Neural cell (in vitro differentiated cells): ENCODE data around the gene CTBP2. TPM values are rescaled to one million over a fixed set of nuclear protein-coding genes. Genes with fewer than 3 reads are reported as not detected.
A peak's percentile ranks its signal among the peaks of the same experiment; 100 is the strongest.

Source experiments
- H2AFZ ChIP-seq: fragments of 200-600, 300-800 bp; sonication (generic), shearing (Covaris generic); 2 replicates; pipeline ENCODE4 v1.6.0; 2014; ENCODE audit warnings: low read depth, mild to moderate bottlenecking, antibody characterized with exemption, low read length, moderate library complexity
- H3F3A ChIP-seq: fragments of 200-600 bp; shearing (Covaris generic); 2 replicates; pipeline ENCODE4 v1.6.1; 2016; ENCODE audit warnings: mild to moderate bottlenecking, moderate library complexity, mixed read lengths, antibody characterized with exemption, low read length; ENCODE audit not compliant: insufficient read depth, poor library complexity, severe bottlenecking
- H3K27ac ChIP-seq: fragments of 200-600, 300-800 bp; sonication (generic), shearing (Covaris generic); 2 replicates; pipeline ENCODE4 v1.5.1; 2014; ENCODE audit warnings: mild to moderate bottlenecking, low read length, moderate library complexity
- H3K27me3 ChIP-seq: fragments of 300-800, 200-600 bp; sonication (generic), shearing (Covaris generic); 2 replicates; pipeline ENCODE4 v1.6.0; 2014; ENCODE audit warnings: mild to moderate bottlenecking, low read depth, low read length, moderate library complexity; ENCODE audit not compliant: insufficient read depth
- H3K36me3 ChIP-seq: fragments of 300-800, 200-600 bp; sonication (generic), shearing (Covaris generic); 2 replicates; pipeline ENCODE4 v1.5.1; 2014; ENCODE audit warnings: mild to moderate bottlenecking, antibody characterized with exemption, low read length, moderate library complexity; ENCODE audit not compliant: insufficient read depth
- H3K4me2 ChIP-seq: fragments of 300-800, 200-600 bp; sonication (generic), shearing (Covaris generic); 2 replicates; pipeline ENCODE4 v1.6.0; 2014; ENCODE audit warnings: mild to moderate bottlenecking, low read length
- H3K4me3 ChIP-seq: fragments of 300-800, 200-600 bp; sonication (generic), shearing (Covaris generic); 2 replicates; pipeline ENCODE4 v1.5.1; 2014; ENCODE audit warnings: mild to moderate bottlenecking, low read length, moderate library complexity
- H3K79me2 ChIP-seq: fragments of 200-600 bp; shearing (Covaris generic); replicated peaks from 2 replicates; pipeline ENCODE4 v1.6.0; 2014; ENCODE audit warnings: mild to moderate bottlenecking, low read length, moderate library complexity; ENCODE audit not compliant: insufficient read depth
- H3K9ac ChIP-seq: fragments of 300-800, 200-600 bp; sonication (generic), shearing (Covaris generic); 2 replicates; pipeline ENCODE4 v1.6.1; 2016; ENCODE audit warnings: mild to moderate bottlenecking, low read length, mixed read lengths
- H3K9me2 ChIP-seq: fragments of 200-600 bp; shearing (Covaris generic); 2 replicates; pipeline ENCODE4 v1.6.1; 2016; ENCODE audit warnings: mild to moderate bottlenecking, low read length, mixed read lengths; ENCODE audit not compliant: insufficient read depth
- H3K9me3 ChIP-seq: fragments of 200-600, 300-800 bp; sonication (generic), shearing (Covaris generic); 2 replicates; pipeline ENCODE4 v1.6.1; 2016; ENCODE audit warnings: mild to moderate bottlenecking, mixed run types, low read length, moderate library complexity, mixed read lengths
- H4K20me1 ChIP-seq: fragments of 200-600 bp; shearing (Covaris generic); 2 replicates; pipeline ENCODE4 v1.6.1; 2016; ENCODE audit warnings: mild to moderate bottlenecking, mixed run types; ENCODE audit not compliant: insufficient read depth
- EP300 ChIP-seq: fragments of 450-650 bp; conservative IDR thresholded peaks from 2 replicates; pipeline ENCODE4 v1.6.1; 2014; ENCODE audit warnings: antibody characterized with exemption, mild to moderate bottlenecking, moderate library complexity; ENCODE audit not compliant: poor library complexity, severe bottlenecking
- EZH2 ChIP-seq: fragments of 200-600, 300-800 bp; shearing (Covaris generic), sonication (generic); IDR thresholded peaks from 2 replicates; pipeline ENCODE4 v1.6.1; 2014; ENCODE audit warnings: antibody characterized with exemption, low read length, borderline replicate concordance, mild to moderate bottlenecking; ENCODE audit not compliant: insufficient read depth, poor library complexity, severe bottlenecking
- MXI1 ChIP-seq: fragments of 450-650 bp; conservative IDR thresholded peaks from 2 replicates; pipeline ENCODE4 v1.6.1; 2014; ENCODE audit warnings: antibody characterized with exemption, mild to moderate bottlenecking; ENCODE audit not compliant: poor library complexity, severe bottlenecking
- POLR2AphosphoS5 ChIP-seq: IDR thresholded peaks from 2 replicates; pipeline ENCODE4 v1.6.1; 2012
- RAD21 ChIP-seq: fragments of 450-650 bp; conservative IDR thresholded peaks from 2 replicates; pipeline ENCODE4 v1.6.1; 2014; ENCODE audit warnings: antibody characterized with exemption, mild to moderate bottlenecking, moderate library complexity
- SMC3 ChIP-seq: fragments of 450-650 bp; conservative IDR thresholded peaks from 2 replicates; pipeline ENCODE4 v1.6.1; 2014; ENCODE audit warnings: antibody characterized with exemption, mild to moderate bottlenecking, moderate library complexity; ENCODE audit not compliant: poor library complexity
- TAF1 ChIP-seq: IDR thresholded peaks from 2 replicates; pipeline ENCODE4 v1.6.1; 2012; ENCODE audit warnings: low read depth
- polyA plus RNA-seq: library from polyadenylated mRNA; depleted of rRNA; stranded (reverse); fragments of >200 nt; gene quantifications from 2 replicates; pipeline ENCODE4 v1.2.3, GENCODE V29; 2014
- TF ChIP-seq, protein P1 (sequence below): IDR thresholded peaks from 2 replicates; pipeline ENCODE4 v1.6.1; 2012; ENCODE audit warnings: borderline replicate concordance
- TF ChIP-seq, protein P2 (sequence below): fragments of 450-650 bp; IDR thresholded peaks from 2 replicates; pipeline ENCODE4 v1.5.1; 2014; ENCODE audit warnings: antibody characterized with exemption, mild to moderate bottlenecking, moderate library complexity; ENCODE audit not compliant: poor library complexity, severe bottlenecking

CTBP2 gene
- polyA plus RNA-seq, 1 donor from 2014 or later, result 59.5 TPM

DNA sequence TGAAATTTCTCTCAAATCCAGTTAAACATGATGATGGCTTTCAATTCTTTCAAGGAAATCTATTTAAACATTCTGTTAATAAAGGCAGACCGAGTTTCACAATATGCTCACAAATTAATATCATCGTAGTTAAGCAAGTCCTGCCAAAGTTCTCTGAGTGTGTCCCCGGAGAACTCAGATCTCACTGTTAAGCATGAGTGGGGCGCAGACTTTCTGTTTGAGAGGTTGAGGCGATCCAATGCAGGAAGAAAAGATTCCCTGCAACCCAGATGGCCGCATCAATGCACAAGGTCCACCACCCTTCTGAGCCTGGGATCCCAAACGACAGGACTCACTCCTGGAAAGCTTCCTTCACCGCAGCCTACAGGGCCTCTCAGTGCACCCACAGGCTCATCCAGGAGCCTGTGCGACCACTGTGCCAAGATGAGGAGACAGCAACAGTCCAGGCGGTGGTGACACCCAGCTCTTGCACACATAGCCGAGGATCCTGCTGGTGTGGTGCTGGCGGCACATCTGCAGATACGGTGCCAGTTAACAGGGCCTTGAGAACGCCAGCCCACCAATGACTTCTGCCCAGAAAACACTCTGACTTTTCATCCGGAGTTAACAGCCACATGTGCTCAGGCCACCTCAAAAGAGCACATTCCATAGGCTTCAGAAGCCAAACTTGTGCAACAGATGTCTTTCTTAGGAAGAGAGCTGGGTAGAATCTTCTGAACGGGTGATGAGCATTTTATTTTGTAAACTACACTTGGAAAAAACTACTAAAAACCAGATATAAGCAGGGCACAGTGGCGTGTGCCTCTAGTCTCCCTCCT, 116.3 kb downstream of the CTBP2 start:
- H3K27ac ChIP-seq, result no peak overlapping the region
- H3F3A ChIP-seq, result no peaks in the 10 kb centered on the region
- no peaks in the 10 kb centered on the region for H3K36me3 ChIP-seq
- H3K4me3 ChIP-seq, result no peak overlapping the region
- no peaks in the 10 kb centered on the region for H3K9me2 ChIP-seq
- H3K4me2 ChIP-seq, result no peak overlapping the region
- H3K79me2 ChIP-seq, result peaks cover 13% of the 10 kb centered on the region
- no peaks in the 10 kb centered on the region for H3K9me3 ChIP-seq
- H3K9ac ChIP-seq, result no peak overlapping the region
- TF ChIP-seq, protein P1, sequence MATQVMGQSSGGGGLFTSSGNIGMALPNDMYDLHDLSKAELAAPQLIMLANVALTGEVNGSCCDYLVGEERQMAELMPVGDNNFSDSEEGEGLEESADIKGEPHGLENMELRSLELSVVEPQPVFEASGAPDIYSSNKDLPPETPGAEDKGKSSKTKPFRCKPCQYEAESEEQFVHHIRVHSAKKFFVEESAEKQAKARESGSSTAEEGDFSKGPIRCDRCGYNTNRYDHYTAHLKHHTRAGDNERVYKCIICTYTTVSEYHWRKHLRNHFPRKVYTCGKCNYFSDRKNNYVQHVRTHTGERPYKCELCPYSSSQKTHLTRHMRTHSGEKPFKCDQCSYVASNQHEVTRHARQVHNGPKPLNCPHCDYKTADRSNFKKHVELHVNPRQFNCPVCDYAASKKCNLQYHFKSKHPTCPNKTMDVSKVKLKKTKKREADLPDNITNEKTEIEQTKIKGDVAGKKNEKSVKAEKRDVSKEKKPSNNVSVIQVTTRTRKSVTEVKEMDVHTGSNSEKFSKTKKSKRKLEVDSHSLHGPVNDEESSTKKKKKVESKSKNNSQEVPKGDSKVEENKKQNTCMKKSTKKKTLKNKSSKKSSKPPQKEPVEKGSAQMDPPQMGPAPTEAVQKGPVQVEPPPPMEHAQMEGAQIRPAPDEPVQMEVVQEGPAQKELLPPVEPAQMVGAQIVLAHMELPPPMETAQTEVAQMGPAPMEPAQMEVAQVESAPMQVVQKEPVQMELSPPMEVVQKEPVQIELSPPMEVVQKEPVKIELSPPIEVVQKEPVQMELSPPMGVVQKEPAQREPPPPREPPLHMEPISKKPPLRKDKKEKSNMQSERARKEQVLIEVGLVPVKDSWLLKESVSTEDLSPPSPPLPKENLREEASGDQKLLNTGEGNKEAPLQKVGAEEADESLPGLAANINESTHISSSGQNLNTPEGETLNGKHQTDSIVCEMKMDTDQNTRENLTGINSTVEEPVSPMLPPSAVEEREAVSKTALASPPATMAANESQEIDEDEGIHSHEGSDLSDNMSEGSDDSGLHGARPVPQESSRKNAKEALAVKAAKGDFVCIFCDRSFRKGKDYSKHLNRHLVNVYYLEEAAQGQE, result no peak
- TF ChIP-seq EZH2 (no peak), SMC3 (no peak), POLR2AphosphoS5 (no peak), RAD21 (no peak), EP300 (no peak), MXI1 (no peak)
- TF ChIP-seq, protein P2, sequence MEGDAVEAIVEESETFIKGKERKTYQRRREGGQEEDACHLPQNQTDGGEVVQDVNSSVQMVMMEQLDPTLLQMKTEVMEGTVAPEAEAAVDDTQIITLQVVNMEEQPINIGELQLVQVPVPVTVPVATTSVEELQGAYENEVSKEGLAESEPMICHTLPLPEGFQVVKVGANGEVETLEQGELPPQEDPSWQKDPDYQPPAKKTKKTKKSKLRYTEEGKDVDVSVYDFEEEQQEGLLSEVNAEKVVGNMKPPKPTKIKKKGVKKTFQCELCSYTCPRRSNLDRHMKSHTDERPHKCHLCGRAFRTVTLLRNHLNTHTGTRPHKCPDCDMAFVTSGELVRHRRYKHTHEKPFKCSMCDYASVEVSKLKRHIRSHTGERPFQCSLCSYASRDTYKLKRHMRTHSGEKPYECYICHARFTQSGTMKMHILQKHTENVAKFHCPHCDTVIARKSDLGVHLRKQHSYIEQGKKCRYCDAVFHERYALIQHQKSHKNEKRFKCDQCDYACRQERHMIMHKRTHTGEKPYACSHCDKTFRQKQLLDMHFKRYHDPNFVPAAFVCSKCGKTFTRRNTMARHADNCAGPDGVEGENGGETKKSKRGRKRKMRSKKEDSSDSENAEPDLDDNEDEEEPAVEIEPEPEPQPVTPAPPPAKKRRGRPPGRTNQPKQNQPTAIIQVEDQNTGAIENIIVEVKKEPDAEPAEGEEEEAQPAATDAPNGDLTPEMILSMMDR, result no peak
- no peak overlapping the region for H2AFZ ChIP-seq
- H4K20me1 ChIP-seq, result no peaks in the 10 kb centered on the region
- no peaks in the 10 kb centered on the region for H3K27me3 ChIP-seq

DNA sequence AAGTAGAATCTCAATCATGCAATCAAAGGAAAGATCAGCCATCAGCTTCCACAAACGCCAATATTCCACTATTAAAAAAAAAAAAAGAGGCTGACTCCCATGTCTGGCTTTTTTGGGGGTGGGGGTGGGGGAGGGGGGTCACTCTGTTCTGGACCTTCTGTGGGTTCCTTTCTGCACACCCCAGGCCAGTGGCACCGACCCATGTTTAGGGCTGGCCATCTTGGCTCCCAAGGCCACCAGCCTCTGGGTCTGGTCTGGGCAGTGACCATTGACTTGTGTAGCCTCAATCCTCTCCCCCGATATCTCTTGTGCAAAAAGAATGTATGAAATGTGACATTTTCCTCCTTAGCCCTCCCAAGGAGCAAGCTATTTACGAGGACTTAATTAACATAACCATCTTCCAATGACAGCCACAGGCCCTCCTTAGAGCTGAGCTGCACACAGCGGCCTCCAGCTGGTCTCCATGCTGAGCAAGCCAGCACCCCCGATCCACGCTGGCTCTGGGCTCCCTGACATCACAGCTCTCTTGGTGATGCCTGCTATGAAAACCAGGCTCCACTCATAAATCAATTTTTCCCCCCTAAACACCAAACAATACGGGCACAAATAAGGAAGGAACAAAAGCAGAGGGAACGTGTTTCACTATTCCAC, 118.4 kb downstream of the CTBP2 start:
- Histone ChIP-seq H3K36me3 (no peaks in the 10 kb centered on the region), H3F3A (no peaks in the 10 kb centered on the region), H4K20me1 (no peaks in the 10 kb centered on the region)

More for the DNA sequence above, 118.4 kb downstream of the CTBP2 start:
- Histone ChIP-seq H3K9ac (no peak overlapping the region), H3K4me3 (peak overlapping the region; percentile 7), H3K79me2 (peaks cover 16% of the 10 kb centered on the region), H3K27me3 (no peaks in the 10 kb centered on the region), H3K9me2 (no peaks in the 10 kb centered on the region), H2AFZ (no peak overlapping the region), H3K4me2 (no peak overlapping the region), H3K27ac (peak overlapping the region; percentile 16), H3K9me3 (no peaks in the 10 kb centered on the region)
- TF ChIP-seq EZH2 (no peak), EP300 (no peak), SMC3 (no peak), RAD21 (no peak), POLR2AphosphoS5 (no peak), TAF1 (no peak), MXI1 (no peak)
- TF ChIP-seq, protein P2, result no peak
- TF ChIP-seq, protein P1, result no peak
